DND-41 (cell line): ENCODE measurements around the gene SIN3A.

Experiments
- CTCF ChIP-seq: IDR thresholded peaks from 2 replicates; pipeline ENCODE4 v1.5.1; 2012; ENCODE audit warnings: borderline replicate concordance, low read length, moderate library complexity, mild to moderate bottlenecking; ENCODE audit not compliant: poor library complexity, severe bottlenecking; ENCODE audit errors: extremely low read depth
- EZH2 ChIP-seq: IDR thresholded peaks from 3 replicates; pipeline ENCODE4 v1.6.1; 2012; ENCODE audit warnings: borderline replicate concordance, low read depth, mild to moderate bottlenecking, moderate library complexity, low read length, inconsistent platforms; ENCODE audit not compliant: severe bottlenecking

GRCh38 chr15:75430259-75430658, 21.2 kb downstream of the SIN3A start:
- no peak for TF ChIP-seq EZH2
- TF ChIP-seq CTCF = no peak
